ENCODE measurements around the gene CLCN1.

CLCN1 gene

DNA sequence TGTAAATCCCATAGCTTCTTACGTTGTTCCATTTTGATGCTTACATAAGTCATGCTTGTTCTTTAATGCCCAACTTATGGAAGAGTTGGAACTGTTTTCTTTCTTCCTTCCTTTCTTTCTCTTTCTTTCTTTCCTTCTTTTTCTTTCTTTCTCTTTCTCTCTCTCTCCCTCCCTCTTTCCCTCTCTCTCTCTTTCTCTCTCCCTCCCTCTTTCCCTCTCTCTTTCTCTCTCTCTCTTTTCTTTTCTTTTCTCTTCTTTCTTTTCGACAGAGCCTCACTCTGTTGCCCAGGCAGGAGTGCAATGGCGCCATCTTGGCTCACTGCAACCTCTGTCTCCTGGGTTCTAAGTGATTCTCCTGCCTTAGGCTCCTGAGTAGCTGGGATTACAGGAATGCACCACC is 27.7 kb downstream of the CLCN1 start:
- no peak for DNase-seq

DNA sequence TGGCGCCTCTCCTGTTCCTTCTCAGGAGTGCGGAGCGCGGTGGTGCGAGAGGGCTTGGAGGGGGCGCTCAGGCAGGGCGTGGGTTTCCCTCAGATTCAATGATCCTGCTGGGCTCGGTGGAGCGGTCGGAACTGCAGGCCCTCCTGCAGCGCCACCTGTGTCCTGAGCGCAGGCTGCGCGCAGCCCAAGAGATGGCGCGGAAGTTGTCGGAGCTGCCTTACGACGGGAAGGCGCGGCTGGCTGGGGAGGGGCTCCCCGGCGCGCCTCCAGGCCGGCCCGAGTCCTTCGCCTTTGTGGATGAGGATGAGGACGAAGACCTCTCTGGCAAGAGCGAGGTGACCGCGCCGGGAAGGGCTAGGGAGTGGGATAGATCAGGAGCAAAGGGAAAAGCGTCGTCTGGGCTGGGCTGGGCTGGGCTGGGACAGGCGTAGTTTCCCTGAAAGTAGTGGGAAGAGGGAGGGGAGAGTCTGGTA is 29.6 kb downstream of the CLCN1 start:
- DNase-seq, result no peak

GRCh38 chr7:143346018-143346417 is 30.1 kb downstream of the CLCN1 start:
- no peak for DNase-seq

DNA sequence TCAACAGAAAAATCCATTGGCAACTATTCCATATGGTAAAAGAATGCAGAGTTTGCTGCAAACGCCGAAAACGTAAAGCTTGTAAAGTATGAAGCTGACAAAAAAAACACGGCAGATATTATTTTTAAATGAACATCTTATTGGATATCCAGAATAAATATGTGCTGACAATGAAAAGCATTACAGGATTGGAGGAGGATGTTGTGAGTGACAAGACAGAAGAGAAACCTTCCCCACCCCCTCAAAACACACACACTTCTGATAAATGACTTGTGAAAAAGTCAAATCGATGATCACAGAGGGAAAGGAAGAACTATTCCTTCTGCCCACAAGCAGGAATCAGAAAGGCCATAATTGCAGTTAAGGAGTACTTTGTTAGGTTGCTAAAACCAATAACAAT is 32.0 kb downstream of the CLCN1 start:
- DNase-seq, result no peak

- no peak for DNase-seq
Measured at GRCh38 chr7:143351060-143351459, 35.1 kb downstream of the CLCN1 start.

DNA sequence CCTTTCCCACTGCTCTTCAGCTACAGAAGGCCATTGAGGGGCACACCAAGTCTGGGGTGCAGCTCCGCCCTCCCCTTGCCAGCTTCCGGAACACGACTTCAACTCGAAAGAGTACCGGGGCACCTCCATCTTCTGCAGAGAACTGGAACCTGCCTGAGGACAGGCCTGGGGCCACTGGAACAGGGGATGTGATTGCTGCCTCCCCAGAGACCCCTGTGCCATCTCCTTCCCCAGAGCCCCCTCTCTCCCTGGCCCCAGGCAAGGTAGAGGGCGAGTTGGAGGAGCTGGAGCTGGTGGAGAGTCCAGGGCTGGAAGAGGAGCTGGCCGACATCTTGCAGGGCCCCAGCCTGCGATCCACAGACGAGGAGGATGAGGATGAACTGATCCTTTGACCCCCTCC is 35.7 kb downstream of the CLCN1 start:
- no peak for DNase-seq

DNA sequence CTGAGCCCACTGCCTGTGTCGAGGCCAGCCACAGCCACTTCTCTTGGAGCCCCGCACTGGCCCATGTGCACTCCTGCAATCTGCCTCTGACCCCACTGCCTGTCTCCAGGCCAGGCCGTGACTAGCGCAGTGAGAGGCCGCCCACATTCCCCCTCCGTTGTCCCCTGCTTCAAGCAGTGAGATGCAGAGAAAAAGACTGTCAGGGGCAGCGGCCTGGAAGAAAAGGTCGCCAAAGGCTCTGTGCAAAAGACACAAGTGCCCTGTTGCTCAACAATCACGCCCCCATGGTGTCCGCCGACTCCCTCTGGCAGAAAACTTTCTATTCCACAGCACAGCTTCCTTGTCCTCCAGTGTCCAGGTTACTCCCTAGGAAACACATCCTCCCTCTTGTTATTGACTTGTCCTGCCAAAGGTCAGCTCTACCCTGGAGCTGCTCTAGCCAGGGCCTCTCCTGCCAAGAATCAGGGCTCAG is 36.7 kb downstream of the CLCN1 start:
- DNase-seq, result no peak

- DNase-seq, result no peak
Measured at GRCh38 chr7:143354376-143354775, 38.5 kb downstream of the CLCN1 start.

DNA sequence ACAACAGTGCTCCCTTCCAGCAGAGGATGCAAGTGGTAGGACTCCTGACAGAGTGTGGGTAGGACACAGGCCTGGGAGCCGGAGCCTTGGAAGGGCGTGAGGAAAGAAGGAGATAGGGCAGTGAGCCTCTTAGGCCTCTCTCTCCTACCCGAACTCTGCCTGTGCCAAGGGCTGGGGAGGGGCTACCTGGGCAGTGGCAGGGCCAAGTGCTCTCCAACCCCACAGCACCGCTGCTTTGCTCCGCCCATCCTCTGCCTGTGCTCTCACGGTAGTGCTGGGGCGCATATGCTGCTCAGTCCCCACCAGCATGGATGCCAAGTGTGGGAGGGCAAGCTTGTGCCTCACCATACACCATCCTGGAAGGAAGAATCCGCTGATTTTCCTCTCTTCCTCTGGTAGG is 39.1 kb downstream of the CLCN1 start:
- DNase-seq, result no peak

GRCh38 chr7:143355450-143356385 is 39.8 kb downstream of the CLCN1 start:
- DNase-seq, result no peak

DNA sequence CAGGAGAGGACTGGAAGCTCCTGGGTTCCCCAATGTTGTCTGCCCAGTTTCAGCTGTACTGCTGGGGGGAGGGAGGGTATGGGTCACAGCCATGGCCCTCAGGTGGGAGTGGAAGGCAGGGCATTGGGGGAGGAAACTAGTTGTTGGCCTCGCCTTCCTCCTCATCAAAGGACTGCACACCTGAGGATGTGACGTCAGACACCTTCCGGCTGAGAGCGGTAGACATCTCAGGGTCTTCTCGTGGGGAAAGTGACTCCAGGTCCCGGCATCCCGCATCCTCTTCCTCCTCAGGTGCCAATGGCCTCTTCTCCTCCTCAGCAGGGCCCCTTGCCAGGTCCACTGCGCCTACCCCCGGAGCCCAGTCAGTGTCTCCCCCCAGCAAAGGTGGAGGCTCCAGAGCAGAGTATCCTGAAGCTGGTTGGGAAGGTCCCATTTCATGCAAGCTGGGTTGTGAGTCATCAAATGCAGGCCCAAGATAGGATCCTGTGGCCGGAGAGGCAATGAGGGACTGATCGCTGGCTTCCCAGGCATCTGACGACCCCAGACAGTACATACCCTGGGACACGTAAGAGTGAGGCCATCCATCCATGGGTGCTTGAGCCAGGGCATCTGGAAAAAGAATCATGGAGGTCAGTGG is 40.6 kb downstream of the CLCN1 start:
- DNase-seq, result no peak

GRCh38 chr7:143358626-143359025 is 42.7 kb downstream of the CLCN1 start:
- DNase-seq, result no peak

DNA sequence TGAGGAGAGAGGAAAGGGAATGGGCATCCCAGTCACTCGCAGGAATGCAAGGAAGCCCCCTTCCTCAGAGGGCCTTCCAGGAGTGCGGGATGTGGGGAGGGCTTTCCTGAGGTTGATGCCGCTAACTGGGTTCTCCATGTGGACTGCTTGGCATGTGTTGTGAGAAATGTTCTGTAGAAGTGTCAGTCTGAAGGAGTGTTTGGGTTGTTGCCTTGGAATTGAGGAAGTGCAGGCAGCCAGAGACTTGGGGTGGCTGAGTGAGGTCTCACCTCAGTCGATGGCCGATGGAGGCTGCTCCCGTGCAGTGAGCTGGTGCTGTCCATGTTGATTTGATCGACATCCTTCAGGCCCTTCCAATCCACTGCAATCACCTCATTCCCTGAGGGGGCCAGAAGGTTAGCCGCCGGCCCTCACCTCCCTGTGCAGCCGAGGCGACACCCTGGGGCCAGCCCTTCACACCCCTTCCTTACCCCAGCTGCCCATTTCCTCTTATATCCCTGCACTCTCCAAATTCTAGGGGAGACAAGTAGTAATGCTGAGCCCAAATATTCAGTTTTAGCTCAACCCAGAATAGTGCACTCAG is 44.0 kb downstream of the CLCN1 start:
- no peak for DNase-seq

GRCh38 chr7:143360788-143361551 is 45.1 kb downstream of the CLCN1 start:
- DNase-seq, result no peak

- DNase-seq, result no peak
Measured at GRCh38 chr7:143361552-143362130, 45.7 kb downstream of the CLCN1 start.

DNA sequence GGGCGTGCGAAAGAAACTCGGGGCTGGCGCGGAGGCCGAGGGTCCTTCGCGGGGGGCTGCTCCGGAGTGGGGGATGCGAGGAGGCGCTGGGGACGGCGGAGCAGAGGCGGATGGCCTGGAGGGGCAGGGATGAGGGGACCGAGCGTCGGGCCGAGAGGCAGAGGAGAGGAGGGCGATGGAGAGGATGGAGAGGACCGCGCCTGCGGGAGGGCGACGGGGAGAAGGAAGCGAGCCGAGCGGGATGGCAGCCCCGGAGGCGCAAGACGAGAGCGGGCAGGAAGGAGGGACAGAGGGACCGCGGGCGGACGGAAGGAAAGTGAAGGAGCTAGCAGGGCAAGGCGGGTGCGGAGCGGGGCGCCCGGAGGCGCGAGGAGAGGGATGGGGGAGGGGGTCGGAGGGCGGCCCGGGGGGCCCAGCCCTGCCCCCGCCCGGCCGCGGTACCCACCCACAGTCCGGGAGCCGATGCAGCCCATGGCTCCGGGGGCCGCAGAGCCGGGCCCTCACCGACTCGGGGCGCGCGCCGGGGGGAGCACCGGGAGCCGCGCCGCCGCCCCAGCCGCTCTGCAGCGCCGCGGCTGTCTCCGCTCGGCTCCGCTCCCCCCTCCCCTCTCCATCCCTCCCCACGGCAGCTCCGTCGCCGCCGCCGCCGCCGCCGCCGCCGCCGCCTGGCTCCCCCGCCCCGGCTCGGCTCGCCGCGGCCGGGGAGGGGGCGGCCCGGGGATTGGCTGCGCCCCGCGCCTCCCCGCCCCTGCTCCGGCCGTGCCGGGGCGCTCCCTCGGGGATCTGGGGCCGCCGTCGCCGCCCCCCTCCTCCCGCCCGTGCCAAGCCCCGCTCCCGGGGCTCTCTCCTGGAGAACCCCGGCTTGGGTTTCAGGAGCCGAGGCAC is 46.5 kb downstream of the CLCN1 start, which contains the start of gene FAM131B:
Gene FAM131B, minus strand, starts transcription at position 583 of the 885 bp plus-strand sequence. Its CDS starts 110 bp downstream, at position 473.
- no peak for DNase-seq

GRCh38 chr7:143363016-143363937 is 47.4 kb downstream of the CLCN1 start:
- no peak for DNase-seq

DNA sequence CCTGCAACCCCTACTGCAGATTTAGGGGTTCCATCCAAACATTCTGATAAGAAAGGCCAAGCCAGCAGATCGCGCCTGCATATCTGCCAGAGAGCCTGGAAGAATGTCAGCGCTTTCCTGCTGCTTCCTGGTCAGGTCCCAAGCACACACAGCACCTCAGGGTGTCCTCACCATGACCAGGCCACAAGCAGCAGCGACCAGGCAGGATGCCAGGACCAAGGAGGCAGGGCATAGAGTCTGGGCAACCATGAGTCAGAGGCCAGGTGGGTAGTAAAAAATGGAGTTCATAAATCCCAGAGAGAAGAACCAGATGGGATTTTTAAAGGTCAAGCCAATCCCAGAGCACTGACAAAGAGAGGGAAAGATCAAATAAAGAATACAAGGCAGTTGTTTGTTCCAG is 52.1 kb downstream of the CLCN1 start:
- DNase-seq, result no peak

- DNase-seq, result no peak
Measured at GRCh38 chr7:143368387-143368786, 52.5 kb downstream of the CLCN1 start.
